Keratinocyte (primary cell): ENCODE measurements around the gene SLC25A1.

Source experiments
- EZH2 ChIP-seq: IDR thresholded peaks from one replicate; pipeline ENCODE4 v1.6.1; 2012; ENCODE audit warnings: inconsistent platforms, mild to moderate bottlenecking, low read length, moderate library complexity
- TF ChIP-seq, protein P1 (sequence below), 3 experiments: IDR thresholded peaks in 1 of 3; conservative IDR thresholded peaks in 1 of 3; optimal IDR thresholded peaks in 1 of 3; 2 replicates in 2 of 3; 3 replicates in 1 of 3; pipeline versions ENCODE3 to v1.5.1; 2011; ENCODE audit warnings: low read length in 3 of 3, mild to moderate bottlenecking in 3 of 3, moderate library complexity in 2 of 3, control low read depth in 1 of 3, inconsistent platforms in 1 of 3; ENCODE audit not compliant: insufficient read depth in 2 of 3; ENCODE audit errors: extremely low read depth in 1 of 3

DNA sequence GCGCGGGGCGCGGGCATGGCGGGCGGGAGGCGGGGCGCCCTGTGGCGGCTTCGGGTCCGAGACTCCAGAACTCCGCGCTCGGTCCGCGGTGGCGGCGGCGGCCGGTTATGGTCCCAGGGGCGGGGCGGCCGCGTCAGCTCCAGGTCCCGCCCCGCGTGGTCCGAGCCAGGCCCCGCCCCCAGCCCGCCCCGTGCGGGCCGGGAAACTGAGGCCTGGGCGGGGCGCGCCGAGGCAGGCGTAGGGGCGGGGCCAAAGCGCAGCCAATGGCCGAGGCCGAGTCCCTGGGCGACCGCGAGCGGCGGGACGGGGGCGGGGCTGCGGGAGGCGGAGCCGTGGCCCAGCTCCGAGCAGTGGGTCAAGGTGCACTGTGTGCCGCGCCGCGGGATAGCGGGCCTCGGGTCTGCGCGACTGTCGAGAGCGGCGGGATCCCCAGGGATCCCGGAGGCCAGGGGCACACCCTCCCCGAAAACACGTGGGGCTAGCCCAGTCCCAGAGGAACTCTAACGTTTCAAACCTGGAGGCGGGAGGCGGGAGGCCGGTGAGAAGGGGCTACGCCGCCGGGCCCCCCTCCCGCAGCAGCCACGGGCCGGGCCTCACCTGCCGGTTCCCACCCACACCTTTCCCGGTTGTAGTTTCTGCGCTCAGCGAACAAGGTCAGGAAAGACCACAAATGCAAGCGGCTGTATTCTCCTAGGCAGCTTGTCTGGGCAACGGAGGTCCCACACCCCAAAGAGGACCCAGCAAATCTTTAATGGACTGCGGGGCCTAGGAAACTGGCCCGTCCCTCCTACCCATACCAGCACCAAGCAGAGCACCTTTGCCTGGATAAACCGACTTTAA, at the start of gene SLC25A1:
- TF ChIP-seq, protein P1, sequence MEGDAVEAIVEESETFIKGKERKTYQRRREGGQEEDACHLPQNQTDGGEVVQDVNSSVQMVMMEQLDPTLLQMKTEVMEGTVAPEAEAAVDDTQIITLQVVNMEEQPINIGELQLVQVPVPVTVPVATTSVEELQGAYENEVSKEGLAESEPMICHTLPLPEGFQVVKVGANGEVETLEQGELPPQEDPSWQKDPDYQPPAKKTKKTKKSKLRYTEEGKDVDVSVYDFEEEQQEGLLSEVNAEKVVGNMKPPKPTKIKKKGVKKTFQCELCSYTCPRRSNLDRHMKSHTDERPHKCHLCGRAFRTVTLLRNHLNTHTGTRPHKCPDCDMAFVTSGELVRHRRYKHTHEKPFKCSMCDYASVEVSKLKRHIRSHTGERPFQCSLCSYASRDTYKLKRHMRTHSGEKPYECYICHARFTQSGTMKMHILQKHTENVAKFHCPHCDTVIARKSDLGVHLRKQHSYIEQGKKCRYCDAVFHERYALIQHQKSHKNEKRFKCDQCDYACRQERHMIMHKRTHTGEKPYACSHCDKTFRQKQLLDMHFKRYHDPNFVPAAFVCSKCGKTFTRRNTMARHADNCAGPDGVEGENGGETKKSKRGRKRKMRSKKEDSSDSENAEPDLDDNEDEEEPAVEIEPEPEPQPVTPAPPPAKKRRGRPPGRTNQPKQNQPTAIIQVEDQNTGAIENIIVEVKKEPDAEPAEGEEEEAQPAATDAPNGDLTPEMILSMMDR (optimal IDR thresholded peaks at IDR 0.05 in 1 of 3, IDR thresholded peaks at IDR 0.05 in 1 of 3, conservative IDR thresholded peaks at IDR 0.05 in 1 of 3; ENCODE audit: extremely low read depth in 1 of 3, insufficient read depth in 2 of 3, low read length in 3 of 3): no peak
- TF ChIP-seq EZH2: no peak
